ENCODE measurements around the gene ATP11B.

Gene ATP11B

GRCh38 chr3:182906036-182906435 lies 112.7 kb downstream of the ATP11B start:
- no peak for ATAC-seq
- H3K36me3 Mint-ChIP-seq = peaks cover 34% of the 10 kb centered on the region
- peaks cover 11% of the 10 kb centered on the region for H3K4me1 Mint-ChIP-seq
- no peak overlapping the region for H3K4me3 Mint-ChIP-seq
- no peaks in the 10 kb centered on the region for H3K27me3 Mint-ChIP-seq
- H3K27ac Mint-ChIP-seq = peak overlapping the region; percentile 20
- no peaks in the 10 kb centered on the region for H3K9me3 Mint-ChIP-seq

DNA sequence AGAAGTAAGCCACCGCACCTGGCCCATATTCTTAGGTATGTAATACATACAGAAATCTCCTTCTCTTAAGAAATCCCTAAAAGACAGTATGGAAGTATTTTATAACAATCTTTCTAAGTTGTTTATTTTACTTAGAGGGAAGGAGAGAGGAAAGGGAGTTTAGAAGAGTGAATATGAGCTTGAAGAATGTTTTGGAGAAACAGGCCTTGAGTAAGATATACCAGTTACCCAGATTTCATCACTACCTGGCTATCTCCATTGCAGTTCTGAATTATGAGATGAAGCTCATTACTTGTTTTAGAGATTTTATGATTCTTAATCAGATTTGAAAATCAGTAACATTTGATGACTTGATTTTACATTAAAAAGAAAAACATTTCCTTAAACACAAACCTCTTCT lies 115.2 kb downstream of the ATP11B start:
- H3K27me3 Mint-ChIP-seq = no peaks in the 10 kb centered on the region
- ATAC-seq = no peak
- peaks cover 11% of the 10 kb centered on the region for H3K4me1 Mint-ChIP-seq
- no peaks in the 10 kb centered on the region for H3K9me3 Mint-ChIP-seq
- H3K27ac Mint-ChIP-seq = no peak overlapping the region
- H3K4me3 Mint-ChIP-seq = no peak overlapping the region
- H3K36me3 Mint-ChIP-seq = peaks cover 32% of the 10 kb centered on the region

DNA sequence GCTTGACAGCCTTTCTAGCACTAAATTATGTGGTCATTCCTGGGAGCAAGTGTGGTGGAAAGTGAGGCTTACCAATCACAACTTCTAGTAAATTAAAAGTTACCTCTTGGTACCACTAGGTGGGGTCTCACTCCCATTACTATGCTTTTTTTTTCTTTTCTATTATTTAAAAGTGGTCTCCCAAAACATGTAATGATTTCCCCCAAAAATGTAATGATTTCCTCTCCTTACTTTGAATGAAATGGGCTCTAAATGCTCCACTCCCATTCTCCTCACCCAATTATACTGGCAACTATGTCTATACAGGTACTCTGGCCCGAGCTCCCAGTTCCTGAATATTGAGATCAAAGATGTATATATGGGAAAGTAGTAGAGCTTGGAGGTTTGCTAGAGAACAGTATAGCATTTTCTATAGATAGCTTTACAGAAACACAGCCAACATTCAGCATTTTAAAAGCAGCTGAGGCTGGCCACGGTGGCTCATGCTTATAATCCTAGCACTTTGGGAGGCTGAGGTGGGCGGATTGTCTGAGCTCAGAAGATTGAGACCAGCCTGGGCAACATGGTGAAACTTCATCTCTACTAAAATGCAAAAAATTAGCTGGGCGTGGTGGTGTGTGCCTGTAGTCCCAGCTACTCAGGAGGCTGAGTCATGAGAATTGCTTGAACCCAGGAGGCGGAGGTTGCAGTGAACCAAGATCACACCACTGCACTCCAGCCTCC lies 116.2 kb downstream of the ATP11B start:
- Mint-ChIP-seq H3K36me3 (peaks cover 27% of the 10 kb centered on the region), H3K27ac (no peak overlapping the region), H3K4me3 (no peak overlapping the region), H3K4me1 (peaks cover 15% of the 10 kb centered on the region), H3K27me3 (no peaks in the 10 kb centered on the region), H3K9me3 (no peaks in the 10 kb centered on the region)
- ATAC-seq = no peak

- H3K36me3 Mint-ChIP-seq = peaks cover 32% of the 10 kb centered on the region
- H3K4me3 Mint-ChIP-seq = no peak overlapping the region
- no peaks in the 10 kb centered on the region for H3K9me3 Mint-ChIP-seq
- no peak overlapping the region for H3K27ac Mint-ChIP-seq
- no peak for ATAC-seq
- H3K27me3 Mint-ChIP-seq = no peaks in the 10 kb centered on the region
- H3K4me1 Mint-ChIP-seq = peaks cover 7% of the 10 kb centered on the region
Measured at GRCh38 chr3:182910936-182911781, 117.9 kb downstream of the ATP11B start.

DNA sequence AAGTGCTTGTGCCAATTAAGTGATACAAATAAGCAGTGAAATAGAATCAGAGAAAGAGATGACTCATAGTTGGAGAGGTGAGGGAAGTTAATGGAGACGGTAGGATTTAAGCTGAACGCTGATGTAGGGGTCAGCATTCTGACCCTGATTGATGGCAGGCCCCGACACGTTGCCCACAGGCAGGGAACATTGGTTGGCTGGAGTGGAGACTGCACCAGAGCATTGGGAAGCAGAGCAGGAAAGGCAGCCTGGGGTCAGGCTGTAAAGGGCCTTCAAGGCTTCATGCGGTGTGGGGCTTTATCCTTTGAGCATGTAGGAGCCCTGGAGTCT lies 118.4 kb downstream of the ATP11B start:
- no peak for ATAC-seq
- Mint-ChIP-seq H3K4me1 (peaks cover 4% of the 10 kb centered on the region), H3K27ac (no peak overlapping the region), H3K27me3 (no peaks in the 10 kb centered on the region), H3K9me3 (no peaks in the 10 kb centered on the region), H3K4me3 (no peak overlapping the region), H3K36me3 (peaks cover 27% of the 10 kb centered on the region)

DNA sequence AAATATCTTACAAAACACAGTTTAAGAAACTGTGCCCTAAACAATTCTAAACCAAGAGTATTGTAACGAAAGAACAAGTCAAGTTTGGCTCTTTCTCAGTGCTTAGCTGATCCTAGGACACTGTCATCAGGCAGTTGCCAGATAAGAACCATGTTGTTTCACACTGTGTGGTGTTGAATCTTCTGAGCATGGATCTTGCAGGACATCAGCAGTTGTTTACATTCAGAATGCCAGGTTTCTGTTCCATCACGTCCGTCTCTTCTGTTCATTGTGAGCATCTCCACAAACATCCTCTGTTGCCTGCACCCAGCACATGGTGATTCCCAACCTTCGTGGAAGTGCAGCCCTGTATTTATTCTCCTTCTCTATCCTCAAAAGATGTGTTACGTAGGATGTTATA lies 119.2 kb downstream of the ATP11B start:
- peaks cover 27% of the 10 kb centered on the region for H3K36me3 Mint-ChIP-seq
- H3K27ac Mint-ChIP-seq = no peak overlapping the region
- H3K4me1 Mint-ChIP-seq = peaks cover 4% of the 10 kb centered on the region
- H3K4me3 Mint-ChIP-seq = no peak overlapping the region
- ATAC-seq = no peak
- no peaks in the 10 kb centered on the region for H3K27me3 Mint-ChIP-seq
- no peaks in the 10 kb centered on the region for H3K9me3 Mint-ChIP-seq

DNA sequence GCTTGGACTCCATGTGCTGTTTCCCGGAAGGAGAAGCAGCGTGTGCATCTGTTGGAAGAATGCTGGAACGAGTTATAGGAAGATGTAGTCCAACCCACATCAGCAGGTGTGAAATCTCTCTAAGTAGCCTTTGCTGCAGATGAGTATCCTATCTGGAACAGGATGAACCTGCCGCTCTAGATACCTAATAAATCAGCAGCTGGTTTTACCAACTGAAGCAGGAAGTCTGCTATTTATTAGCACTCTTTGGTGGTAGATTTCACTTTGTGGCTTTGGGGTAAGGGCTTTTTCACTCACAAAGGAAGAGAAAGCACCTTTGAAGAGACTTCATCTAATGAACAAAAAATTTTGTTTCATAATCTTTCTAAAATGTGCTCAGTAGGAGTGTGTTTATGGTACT lies 120.6 kb downstream of the ATP11B start:
- peaks cover 4% of the 10 kb centered on the region for H3K4me1 Mint-ChIP-seq
- H3K27me3 Mint-ChIP-seq = no peaks in the 10 kb centered on the region
- ATAC-seq = no peak
- H3K9me3 Mint-ChIP-seq = no peaks in the 10 kb centered on the region
- no peak overlapping the region for H3K27ac Mint-ChIP-seq
- no peak overlapping the region for H3K4me3 Mint-ChIP-seq
- peaks cover 27% of the 10 kb centered on the region for H3K36me3 Mint-ChIP-seq

- H3K36me3 Mint-ChIP-seq = peaks cover 27% of the 10 kb centered on the region
- H3K27ac Mint-ChIP-seq = no peak overlapping the region
- H3K9me3 Mint-ChIP-seq = no peaks in the 10 kb centered on the region
- no peaks in the 10 kb centered on the region for H3K27me3 Mint-ChIP-seq
- ATAC-seq = no peak
- peaks cover 4% of the 10 kb centered on the region for H3K4me1 Mint-ChIP-seq
- no peak overlapping the region for H3K4me3 Mint-ChIP-seq
Measured at GRCh38 chr3:182914341-182914740, 121.0 kb downstream of the ATP11B start.

- Mint-ChIP-seq H3K9me3 (no peaks in the 10 kb centered on the region), H3K27ac (no peak overlapping the region), H3K27me3 (no peaks in the 10 kb centered on the region), H3K4me3 (no peak overlapping the region), H3K36me3 (peaks cover 27% of the 10 kb centered on the region), H3K4me1 (peaks cover 4% of the 10 kb centered on the region)
- ATAC-seq = no peak
Measured at GRCh38 chr3:182917134-182917533, 123.8 kb downstream of the ATP11B start.

- Mint-ChIP-seq H3K4me1 (peaks cover 2% of the 10 kb centered on the region), H3K27ac (no peak overlapping the region), H3K9me3 (no peaks in the 10 kb centered on the region), H3K4me3 (no peak overlapping the region), H3K27me3 (no peaks in the 10 kb centered on the region), H3K36me3 (peaks cover 30% of the 10 kb centered on the region)
- ATAC-seq = no peak
Measured at GRCh38 chr3:182919866-182920357, 126.6 kb downstream of the ATP11B start.

GRCh38 chr3:182920515-182921084 lies 127.3 kb downstream of the ATP11B start:
- H3K27ac Mint-ChIP-seq = no peak overlapping the region
- no peak for ATAC-seq
- H3K9me3 Mint-ChIP-seq = no peaks in the 10 kb centered on the region
- H3K4me1 Mint-ChIP-seq = peaks cover 8% of the 10 kb centered on the region
- peaks cover 29% of the 10 kb centered on the region for H3K36me3 Mint-ChIP-seq
- no peaks in the 10 kb centered on the region for H3K27me3 Mint-ChIP-seq
- no peak overlapping the region for H3K4me3 Mint-ChIP-seq

GRCh38 chr3:182921665-182922355 lies 128.5 kb downstream of the ATP11B start:
- ATAC-seq = no peak
- peaks cover 5% of the 10 kb centered on the region for H3K9me3 Mint-ChIP-seq
- peaks cover 15% of the 10 kb centered on the region for H3K4me1 Mint-ChIP-seq
- no peak overlapping the region for H3K27ac Mint-ChIP-seq
- H3K36me3 Mint-ChIP-seq = peaks cover 35% of the 10 kb centered on the region
- no peaks in the 10 kb centered on the region for H3K27me3 Mint-ChIP-seq
- no peak overlapping the region for H3K4me3 Mint-ChIP-seq

- Mint-ChIP-seq H3K4me3 (no peak overlapping the region), H3K4me1 (peaks cover 15% of the 10 kb centered on the region), H3K27me3 (no peaks in the 10 kb centered on the region), H3K36me3 (peaks cover 38% of the 10 kb centered on the region), H3K9me3 (peaks cover 8% of the 10 kb centered on the region), H3K27ac (no peak overlapping the region)
- ATAC-seq = peak; percentile 71
Measured at GRCh38 chr3:182925330-182925943, 132.1 kb downstream of the ATP11B start.

DNA sequence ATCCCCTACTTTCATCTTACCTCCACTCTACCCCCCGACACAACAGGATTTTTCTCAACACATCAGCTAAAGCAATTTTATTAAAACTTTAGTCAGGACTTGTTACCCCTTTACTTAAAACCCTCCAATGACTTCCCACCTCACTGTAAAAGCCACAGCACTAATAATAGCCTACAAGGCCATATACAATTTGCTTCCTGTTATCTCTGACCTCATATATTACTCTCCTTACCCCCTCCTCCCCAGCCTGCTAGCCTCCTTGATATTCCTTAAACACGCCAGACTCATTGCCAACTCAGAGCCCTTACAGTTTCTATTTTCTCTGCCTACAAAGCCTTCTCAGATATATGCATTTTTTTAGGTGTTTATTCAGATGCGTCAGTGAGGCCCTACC lies 132.6 kb downstream of the ATP11B start:
- peaks cover 36% of the 10 kb centered on the region for H3K36me3 Mint-ChIP-seq
- no peak overlapping the region for H3K4me3 Mint-ChIP-seq
- no peaks in the 10 kb centered on the region for H3K27me3 Mint-ChIP-seq
- H3K4me1 Mint-ChIP-seq = peaks cover 15% of the 10 kb centered on the region
- H3K9me3 Mint-ChIP-seq = peaks cover 8% of the 10 kb centered on the region
- no peak for ATAC-seq
- H3K27ac Mint-ChIP-seq = no peak overlapping the region

DNA sequence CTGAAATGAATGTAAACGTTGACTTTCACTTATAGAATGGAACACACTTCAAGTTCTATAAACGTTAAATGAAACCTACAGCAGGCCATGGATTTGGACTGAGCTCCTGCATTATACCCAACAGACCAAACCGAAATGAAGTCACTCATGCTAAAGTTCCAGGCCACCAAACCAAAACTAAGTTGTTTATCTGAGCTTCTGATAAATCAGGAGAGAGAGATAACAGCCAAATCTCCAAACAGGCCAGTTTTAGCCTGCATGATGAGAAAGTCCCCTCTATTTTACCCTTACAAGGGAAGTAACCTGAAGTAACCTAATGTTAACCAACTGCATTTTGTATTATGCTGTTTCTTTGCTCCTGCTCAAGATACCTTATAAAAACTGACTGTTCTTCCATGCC lies 142.5 kb downstream of the ATP11B start:
- no peaks in the 10 kb centered on the region for H3K27me3 Mint-ChIP-seq
- peaks cover 20% of the 10 kb centered on the region for H3K36me3 Mint-ChIP-seq
- peaks cover 6% of the 10 kb centered on the region for H3K9me3 Mint-ChIP-seq
- H3K4me3 Mint-ChIP-seq = no peak overlapping the region
- no peak overlapping the region for H3K27ac Mint-ChIP-seq
- ATAC-seq = no peak
- H3K4me1 Mint-ChIP-seq = peaks cover 10% of the 10 kb centered on the region

Measured in stimulated activated memory B cell treated with anti-CD40 and anti-IgM and Interleukin-4, amounts not matched to agents 10 μg/mL and 1 μg/mL and 100 μg/mL, for 72 hours (primary cell).